Nephron progenitor cell (in vitro differentiated cells): ENCODE data around the gene ACSL4.
A peak's percentile ranks its signal among the peaks of the same experiment; 100 is the strongest.
"Not testable (repeated sequence)": the region's sequence is repeated elsewhere in the genome, so short reads cannot be mapped to it uniquely, and the experiment has no call there.

Experiments used
- DNase-seq: peaks from one replicate; pipeline ENCODE4 v3.0.0; 2021
- H3K27ac Mint-ChIP-seq: 2 replicates; pipeline ENCODE4 v1.8.0; 2021; ENCODE audit warnings: mild to moderate bottlenecking, moderate library complexity, mixed read lengths
- H3K27me3 Mint-ChIP-seq: 2 replicates; pipeline ENCODE4 v1.8.0; 2021; ENCODE audit warnings: mild to moderate bottlenecking, low read depth, mixed read lengths; ENCODE audit not compliant: poor library complexity
- H3K36me3 Mint-ChIP-seq: 2 replicates; pipeline ENCODE4 v1.8.0; 2021; ENCODE audit warnings: low read depth, mixed read lengths
- H3K4me1 Mint-ChIP-seq: 2 replicates; pipeline ENCODE4 v1.8.0; 2021; ENCODE audit warnings: mixed read lengths
- H3K4me3 Mint-ChIP-seq: 2 replicates; pipeline ENCODE4 v1.8.0; 2021; ENCODE audit warnings: mild to moderate bottlenecking, moderate library complexity, mixed read lengths
- H3K9me3 Mint-ChIP-seq: 2 replicates; pipeline ENCODE4 v1.8.0; 2021; ENCODE audit warnings: mild to moderate bottlenecking, moderate library complexity, mixed read lengths
- TF ChIP-seq, protein P1 (sequence below): fragments of 200-600 bp; sonication (generic); IDR thresholded peaks from 2 replicates; pipeline ENCODE4 v1.5.0; 2021; ENCODE audit warnings: antibody characterized with exemption

The ACSL4 gene

DNA sequence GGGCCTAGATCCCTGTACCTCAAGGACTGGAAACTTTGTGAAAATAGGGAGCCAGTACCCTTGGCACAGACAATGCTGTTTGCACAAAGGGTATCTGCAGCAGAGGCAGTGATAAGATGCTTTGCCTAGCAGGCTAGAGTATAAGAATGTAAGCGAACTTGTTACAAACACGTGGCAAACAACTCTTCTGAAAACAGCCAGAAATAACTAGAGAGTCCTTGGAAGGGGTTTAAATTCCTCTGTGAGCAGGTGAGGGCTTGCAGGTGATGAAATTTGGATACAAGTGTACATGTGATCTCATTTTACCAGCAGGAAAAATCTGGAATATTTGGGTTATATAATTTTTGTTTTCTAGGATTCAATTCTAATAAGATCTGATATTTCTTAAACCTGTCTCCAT lies 18.6 kb upstream of the ACSL4 start:
- TF ChIP-seq, protein P1, sequence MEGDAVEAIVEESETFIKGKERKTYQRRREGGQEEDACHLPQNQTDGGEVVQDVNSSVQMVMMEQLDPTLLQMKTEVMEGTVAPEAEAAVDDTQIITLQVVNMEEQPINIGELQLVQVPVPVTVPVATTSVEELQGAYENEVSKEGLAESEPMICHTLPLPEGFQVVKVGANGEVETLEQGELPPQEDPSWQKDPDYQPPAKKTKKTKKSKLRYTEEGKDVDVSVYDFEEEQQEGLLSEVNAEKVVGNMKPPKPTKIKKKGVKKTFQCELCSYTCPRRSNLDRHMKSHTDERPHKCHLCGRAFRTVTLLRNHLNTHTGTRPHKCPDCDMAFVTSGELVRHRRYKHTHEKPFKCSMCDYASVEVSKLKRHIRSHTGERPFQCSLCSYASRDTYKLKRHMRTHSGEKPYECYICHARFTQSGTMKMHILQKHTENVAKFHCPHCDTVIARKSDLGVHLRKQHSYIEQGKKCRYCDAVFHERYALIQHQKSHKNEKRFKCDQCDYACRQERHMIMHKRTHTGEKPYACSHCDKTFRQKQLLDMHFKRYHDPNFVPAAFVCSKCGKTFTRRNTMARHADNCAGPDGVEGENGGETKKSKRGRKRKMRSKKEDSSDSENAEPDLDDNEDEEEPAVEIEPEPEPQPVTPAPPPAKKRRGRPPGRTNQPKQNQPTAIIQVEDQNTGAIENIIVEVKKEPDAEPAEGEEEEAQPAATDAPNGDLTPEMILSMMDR: no peak
- DNase-seq: no peak
- Mint-ChIP-seq H3K27ac (peak overlapping the region; percentile 11), H3K4me1 (peaks cover 11% of the 10 kb centered on the region), H3K4me3 (no peak overlapping the region), H3K27me3 (no peaks in the 10 kb centered on the region), H3K36me3 (peaks cover 23% of the 10 kb centered on the region), H3K9me3 (peaks cover 40% of the 10 kb centered on the region)

DNA sequence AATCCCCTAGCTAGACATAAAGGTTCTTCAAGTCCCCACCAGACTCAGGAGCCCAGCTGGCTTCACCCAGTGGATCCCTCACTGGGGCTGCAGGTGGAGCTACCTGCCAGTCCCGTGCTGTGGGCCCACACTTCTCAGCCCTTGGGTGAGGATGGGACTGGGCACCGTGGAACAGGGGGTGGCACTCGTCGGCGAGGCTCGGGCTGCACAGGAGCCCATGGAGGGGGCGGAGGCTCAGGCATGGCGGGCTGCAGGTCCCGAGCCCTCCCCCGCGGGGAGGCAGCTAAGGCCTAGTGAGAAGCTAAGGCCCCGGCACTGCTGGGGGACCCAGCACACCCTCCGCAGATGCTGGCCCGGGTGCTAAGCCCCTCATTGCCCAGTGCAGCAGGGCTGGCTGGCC lies 16.1 kb upstream of the ACSL4 start:
- no peak for DNase-seq
- H3K9me3 Mint-ChIP-seq: peaks cover 16% of the 10 kb centered on the region
- TF ChIP-seq, protein P1: no peak
- peaks cover 11% of the 10 kb centered on the region for H3K4me1 Mint-ChIP-seq
- no peaks in the 10 kb centered on the region for H3K27me3 Mint-ChIP-seq
- no peak overlapping the region for H3K4me3 Mint-ChIP-seq
- peaks cover 3% of the 10 kb centered on the region for H3K36me3 Mint-ChIP-seq
- H3K27ac Mint-ChIP-seq: no peak overlapping the region

DNA sequence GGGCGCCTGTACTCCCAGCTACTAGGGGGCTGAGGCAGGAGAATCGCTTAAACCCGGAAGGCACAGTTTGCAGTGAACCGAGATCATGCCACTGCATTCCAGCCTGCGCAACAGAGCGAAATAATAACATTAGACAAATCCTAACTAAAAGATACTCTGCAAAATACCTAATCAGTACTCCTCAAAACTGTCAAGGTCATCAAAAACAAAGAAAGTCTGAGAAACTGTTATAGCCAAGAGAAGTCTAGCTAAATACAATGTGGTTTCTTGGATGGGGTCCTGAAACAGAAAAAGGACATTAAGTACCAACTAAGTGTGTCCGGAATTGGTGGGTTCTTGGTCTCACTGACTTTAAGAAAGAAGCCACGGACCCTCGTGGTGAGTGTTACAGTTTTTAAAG lies 14.6 kb upstream of the ACSL4 start:
- Mint-ChIP-seq H3K4me3 (no peak overlapping the region), H3K27me3 (no peaks in the 10 kb centered on the region), H3K9me3 (peaks cover 9% of the 10 kb centered on the region), H3K36me3 (no peaks in the 10 kb centered on the region), H3K27ac (peak overlapping the region; percentile 95), H3K4me1 (peaks cover 11% of the 10 kb centered on the region)
- no peak for DNase-seq
- TF ChIP-seq, protein P1: no peak

DNA sequence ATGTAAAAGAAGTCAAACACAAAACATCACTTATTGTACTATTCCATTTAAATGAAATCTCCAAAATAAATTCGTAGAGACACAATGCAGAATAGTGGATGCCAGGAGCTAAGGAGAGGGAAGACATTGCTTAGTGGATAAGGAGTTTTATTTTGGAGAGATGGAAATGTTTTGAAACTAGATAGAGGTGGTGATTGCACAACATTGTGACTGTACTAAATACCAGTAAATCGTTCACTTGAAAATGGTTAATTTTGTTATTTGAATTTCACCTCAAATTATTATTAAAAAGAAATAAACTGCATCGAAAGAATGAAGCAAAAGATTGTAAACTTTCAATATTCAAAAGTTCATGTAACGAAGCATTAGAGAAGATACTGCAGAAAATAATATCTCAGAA lies 9.7 kb upstream of the ACSL4 start:
- TF ChIP-seq, protein P1: no peak
- H3K27me3 Mint-ChIP-seq: no peaks in the 10 kb centered on the region
- H3K4me1 Mint-ChIP-seq: peaks cover 14% of the 10 kb centered on the region
- H3K27ac Mint-ChIP-seq: no peak overlapping the region
- H3K4me3 Mint-ChIP-seq: no peak overlapping the region
- no peaks in the 10 kb centered on the region for H3K9me3 Mint-ChIP-seq
- H3K36me3 Mint-ChIP-seq: no peaks in the 10 kb centered on the region
- no peak for DNase-seq

DNA sequence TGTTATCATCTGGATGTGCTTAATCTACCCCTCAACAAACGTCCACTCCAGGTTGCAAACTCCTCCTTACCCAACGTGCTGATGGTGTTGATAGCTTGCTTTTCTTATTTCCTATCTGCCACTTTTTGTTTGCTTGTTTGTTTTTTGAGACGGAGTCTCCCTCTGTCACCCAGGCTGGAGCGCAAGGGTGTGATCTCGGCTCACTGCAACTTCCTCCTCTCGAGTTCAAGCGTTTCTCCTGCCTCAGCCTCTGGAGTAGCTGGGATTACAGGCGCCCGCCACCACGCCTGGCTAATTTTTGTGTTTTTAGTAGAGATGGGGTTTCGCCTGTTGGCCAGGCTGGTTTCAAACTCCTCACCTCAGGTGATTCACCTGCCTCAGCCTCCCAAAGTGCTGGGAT lies 7.8 kb upstream of the ACSL4 start:
- not testable (repeated sequence) for DNase-seq, H3K27ac Mint-ChIP-seq, H3K4me3 Mint-ChIP-seq, H3K9me3 Mint-ChIP-seq, H3K36me3 Mint-ChIP-seq, H3K27me3 Mint-ChIP-seq
- H3K4me1 Mint-ChIP-seq: peaks cover 20% of the 10 kb centered on the region

DNA sequence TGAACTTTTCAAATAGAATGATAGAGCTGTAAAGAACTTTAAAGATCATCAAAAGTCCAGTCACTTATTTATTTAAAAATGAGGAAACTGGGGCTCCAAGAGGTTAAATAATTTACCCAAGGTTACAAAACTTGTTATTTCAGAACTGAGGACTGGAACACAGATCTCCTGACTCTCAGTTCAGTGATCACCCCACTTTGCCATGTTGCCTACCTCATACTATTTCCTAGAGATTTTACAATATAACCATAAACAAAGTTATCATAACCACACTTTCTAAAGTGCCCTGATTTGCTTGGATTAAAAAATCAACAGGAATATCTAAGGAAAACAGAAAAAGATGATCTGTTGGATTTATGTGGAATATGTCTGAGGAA lies 7.4 kb upstream of the ACSL4 start:
- H3K27me3 Mint-ChIP-seq: no peaks in the 10 kb centered on the region
- H3K27ac Mint-ChIP-seq: no peak overlapping the region
- no peak for DNase-seq
- H3K9me3 Mint-ChIP-seq: no peaks in the 10 kb centered on the region
- TF ChIP-seq, protein P1: no peak
- peaks cover 25% of the 10 kb centered on the region for H3K4me1 Mint-ChIP-seq
- no peaks in the 10 kb centered on the region for H3K36me3 Mint-ChIP-seq
- no peak overlapping the region for H3K4me3 Mint-ChIP-seq
